OCI-LY1 (cell line): ENCODE measurements around the gene PYGB.
"Not testable (repeated sequence)": the region's sequence is repeated elsewhere in the genome, so short reads cannot be mapped to it uniquely, and the experiment has no call there.

Source experiments
- H2AFZ ChIP-seq: fragments of 200-600 bp; sonication (generic), shearing (Covaris generic); 2 replicates; pipeline ENCODE4 v1.6.0; 2014; ENCODE audit warnings: antibody characterized with exemption, mild to moderate bottlenecking, low read length
- H3F3A ChIP-seq: fragments of 200-600 bp; sonication (generic), shearing (Covaris generic); 2 replicates; pipeline ENCODE4 v1.6.0; 2014; ENCODE audit warnings: mild to moderate bottlenecking, antibody characterized with exemption, low read length, moderate library complexity; ENCODE audit not compliant: insufficient read depth
- H3K27ac ChIP-seq: fragments of 200-600 bp; sonication (generic); 2 replicates; pipeline ENCODE4 v1.5.1; 2014; ENCODE audit warnings: low read length, mixed run types, mild to moderate bottlenecking, low read depth; ENCODE audit not compliant: poor library complexity, severe bottlenecking
- H3K27me3 ChIP-seq: fragments of 200-600 bp; sonication (generic); 2 replicates; pipeline ENCODE4 v1.6.0; 2014; ENCODE audit warnings: antibody characterized with exemption, mild to moderate bottlenecking, low read length, moderate library complexity; ENCODE audit not compliant: insufficient read depth
- H3K36me3 ChIP-seq: fragments of 200-600 bp; sonication (generic); 2 replicates; pipeline ENCODE4 v1.6.1; 2014; ENCODE audit warnings: mild to moderate bottlenecking, antibody characterized with exemption, low read length, moderate library complexity, mixed read lengths; ENCODE audit not compliant: insufficient read depth
- H3K4me1 ChIP-seq: fragments of 200-600 bp; sonication (generic); 2 replicates; pipeline ENCODE4 v1.5.1; 2014; ENCODE audit warnings: mild to moderate bottlenecking, low read length, moderate library complexity; ENCODE audit not compliant: insufficient read depth, severe bottlenecking
- H3K4me2 ChIP-seq: fragments of 200-600 bp; sonication (generic), shearing (Covaris generic); 2 replicates; pipeline ENCODE4 v1.6.1; 2014; ENCODE audit warnings: low read length
- H3K4me3 ChIP-seq: fragments of 200-600 bp; sonication (generic); 2 replicates; pipeline ENCODE4 v1.5.1; 2014; ENCODE audit warnings: low read length, low read depth, mild to moderate bottlenecking, mixed read lengths; ENCODE audit not compliant: poor library complexity, severe bottlenecking
- H3K79me2 ChIP-seq: fragments of 200-600 bp; shearing (Covaris generic); 2 replicates; pipeline ENCODE4 v1.6.1; 2016; ENCODE audit warnings: mixed run types, low read length, mixed read lengths; ENCODE audit not compliant: insufficient read depth
- H3K9ac ChIP-seq: fragments of 200-600 bp; sonication (generic), shearing (Covaris generic); 2 replicates; pipeline ENCODE4 v1.6.1; 2014; ENCODE audit warnings: mild to moderate bottlenecking, low read length, mixed read lengths
- H3K9me2 ChIP-seq: fragments of 200-600 bp; sonication (generic), shearing (Covaris generic); 2 replicates; pipeline ENCODE4 v1.6.1; 2014; ENCODE audit warnings: low read depth, mild to moderate bottlenecking, low read length, mixed read lengths
- H3K9me3 ChIP-seq: fragments of 200-600 bp; shearing (Covaris generic); 2 replicates; pipeline ENCODE4 v1.6.1; 2014; ENCODE audit warnings: low read length, mixed read lengths
- H4K20me1 ChIP-seq: fragments of 200-600 bp; sonication (generic), shearing (Covaris generic); 2 replicates; pipeline ENCODE4 v1.6.0; 2016; ENCODE audit warnings: mild to moderate bottlenecking, low read length; ENCODE audit not compliant: insufficient read depth
- CTCF ChIP-seq: fragments of 200-600 bp; sonication (generic), shearing (Covaris generic); IDR thresholded peaks from 2 replicates; pipeline ENCODE4 v1.5.1; 2017; ENCODE audit warnings: mild to moderate bottlenecking, antibody characterized with exemption, low read length, moderate library complexity, mixed read lengths
- EZH2 ChIP-seq: fragments of 200-600 bp; sonication (generic), shearing (Covaris generic); IDR thresholded peaks from 2 replicates; pipeline ENCODE4 v1.8.0; 2017; ENCODE audit warnings: borderline replicate concordance, mixed run types, mild to moderate bottlenecking, antibody characterized with exemption, low read length, moderate library complexity, mixed read lengths

Gene PYGB

GRCh38 chr20:25241659-25241955, 6.3 kb upstream of the PYGB start:
- H3K9me2 ChIP-seq, H3K36me3 ChIP-seq, H3K27me3 ChIP-seq, H3K9me3 ChIP-seq, H3F3A ChIP-seq, H4K20me1 ChIP-seq, H3K27ac ChIP-seq, H3K4me3 ChIP-seq, H3K4me2 ChIP-seq, H3K79me2 ChIP-seq, H3K9ac ChIP-seq, H2AFZ ChIP-seq: not testable (repeated sequence)
- peaks cover 17% of the 10 kb centered on the region for H3K4me1 ChIP-seq

GRCh38 chr20:25242231-25242630, 5.7 kb upstream of the PYGB start:
- H3K79me2 ChIP-seq = no peaks in the 10 kb centered on the region
- H3F3A ChIP-seq = no peaks in the 10 kb centered on the region
- H3K4me3 ChIP-seq = no peak overlapping the region
- no peak overlapping the region for H2AFZ ChIP-seq
- no peak overlapping the region for H3K9ac ChIP-seq
- no peak overlapping the region for H3K27ac ChIP-seq
- no peaks in the 10 kb centered on the region for H3K9me2 ChIP-seq
- H3K27me3 ChIP-seq = no peaks in the 10 kb centered on the region
- peaks cover 24% of the 10 kb centered on the region for H3K4me1 ChIP-seq
- H3K36me3 ChIP-seq = no peaks in the 10 kb centered on the region; the same call in 1 of the 2 replicates
- TF ChIP-seq EZH2 (no peak), CTCF (no peak)
- H4K20me1 ChIP-seq = no peaks in the 10 kb centered on the region
- no peaks in the 10 kb centered on the region for H3K9me3 ChIP-seq
- H3K4me2 ChIP-seq = no peak overlapping the region

DNA sequence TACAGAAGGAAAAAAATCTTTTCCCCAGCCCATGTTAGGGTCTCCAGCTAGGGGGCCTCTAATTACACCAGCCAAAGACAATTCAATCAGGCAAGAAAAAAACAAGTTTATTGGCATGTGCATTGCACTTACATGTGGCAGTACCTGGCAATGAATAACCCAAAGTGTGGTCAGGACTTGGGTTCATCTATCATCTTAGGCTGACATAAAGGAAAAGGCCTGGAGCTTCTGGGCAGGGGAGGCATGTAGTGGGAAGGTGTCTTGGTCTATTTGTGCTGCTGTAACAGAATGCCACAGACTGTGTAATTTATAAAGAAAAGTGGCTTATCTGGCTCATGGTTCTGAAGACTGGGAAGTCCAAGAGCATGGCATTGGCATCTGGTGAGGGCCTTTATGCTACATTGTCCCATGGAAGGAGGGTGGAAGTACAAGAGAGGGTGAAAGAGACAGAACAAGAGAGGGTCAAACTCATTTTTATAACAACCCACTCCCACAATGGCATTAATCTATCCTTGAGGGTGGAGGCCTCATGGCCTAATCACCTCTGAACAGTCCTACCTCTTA, 4.4 kb upstream of the PYGB start:
- Histone ChIP-seq H3F3A (no peaks in the 10 kb centered on the region), H3K9ac (no peak overlapping the region), H3K36me3 (no peaks in the 10 kb centered on the region; the same call in 1 of the 2 replicates), H4K20me1 (no peaks in the 10 kb centered on the region), H3K4me1 (peaks cover 28% of the 10 kb centered on the region), H3K9me3 (no peaks in the 10 kb centered on the region), H3K27ac (no peak overlapping the region), H3K4me2 (no peak overlapping the region), H3K4me3 (no peak overlapping the region), H3K9me2 (no peaks in the 10 kb centered on the region), H3K27me3 (no peaks in the 10 kb centered on the region), H3K79me2 (no peaks in the 10 kb centered on the region), H2AFZ (no peak overlapping the region)
- TF ChIP-seq CTCF (no peak), EZH2 (no peak)

DNA sequence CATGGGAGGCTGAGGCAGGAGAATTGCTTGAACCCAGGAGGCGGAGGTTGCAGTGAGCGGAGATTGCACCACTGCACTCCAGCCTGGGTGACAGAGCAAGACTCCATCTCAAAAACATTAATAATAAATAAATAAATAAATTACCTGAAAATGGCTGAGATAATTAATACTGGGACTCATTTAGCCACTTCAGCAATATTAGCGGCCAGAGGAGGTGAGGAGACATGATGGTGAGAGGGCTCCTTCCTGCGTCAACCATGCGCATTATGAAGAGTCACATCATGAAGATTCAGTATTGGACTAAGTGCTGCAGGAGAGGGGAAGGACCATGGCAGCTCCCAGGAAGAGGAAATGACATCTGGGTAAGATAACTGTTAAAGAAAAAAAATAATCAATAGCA, 2.9 kb upstream of the PYGB start:
- no peak overlapping the region for H2AFZ ChIP-seq
- H3K4me3 ChIP-seq = no peak overlapping the region
- TF ChIP-seq EZH2 (no peak), CTCF (no peak)
- H3K9me2 ChIP-seq = no peaks in the 10 kb centered on the region
- H3K9ac ChIP-seq = no peak overlapping the region
- H3K36me3 ChIP-seq = no peaks in the 10 kb centered on the region; the same call in 1 of the 2 replicates
- no peak overlapping the region for H3K4me2 ChIP-seq
- no peaks in the 10 kb centered on the region for H3F3A ChIP-seq
- H3K27me3 ChIP-seq = no peaks in the 10 kb centered on the region
- H4K20me1 ChIP-seq = no peaks in the 10 kb centered on the region
- peaks cover 12% of the 10 kb centered on the region for H3K79me2 ChIP-seq
- no peaks in the 10 kb centered on the region for H3K9me3 ChIP-seq
- H3K27ac ChIP-seq = no peak overlapping the region
- peaks cover 35% of the 10 kb centered on the region for H3K4me1 ChIP-seq
